Tongue (tissue), 2 donors: ENCODE measurements around the gene ERN1. TPM values are rescaled to one million over a fixed set of nuclear protein-coding genes. Genes with fewer than 3 reads are reported as not detected.

Experiments used
- DNase-seq: peaks from one replicate; pipeline ENCODE4 v3.0.0-alpha.2; 2015
- total RNA-seq: library from RNA; depleted of rRNA; stranded (reverse); fragments of >200 nt; gene quantifications from one replicate; pipeline ENCODE4 v1.2.3, GENCODE V29; 2014

The ERN1 gene
- total RNA-seq, 1 donor from 2014 or later, result 9.4 TPM

DNA sequence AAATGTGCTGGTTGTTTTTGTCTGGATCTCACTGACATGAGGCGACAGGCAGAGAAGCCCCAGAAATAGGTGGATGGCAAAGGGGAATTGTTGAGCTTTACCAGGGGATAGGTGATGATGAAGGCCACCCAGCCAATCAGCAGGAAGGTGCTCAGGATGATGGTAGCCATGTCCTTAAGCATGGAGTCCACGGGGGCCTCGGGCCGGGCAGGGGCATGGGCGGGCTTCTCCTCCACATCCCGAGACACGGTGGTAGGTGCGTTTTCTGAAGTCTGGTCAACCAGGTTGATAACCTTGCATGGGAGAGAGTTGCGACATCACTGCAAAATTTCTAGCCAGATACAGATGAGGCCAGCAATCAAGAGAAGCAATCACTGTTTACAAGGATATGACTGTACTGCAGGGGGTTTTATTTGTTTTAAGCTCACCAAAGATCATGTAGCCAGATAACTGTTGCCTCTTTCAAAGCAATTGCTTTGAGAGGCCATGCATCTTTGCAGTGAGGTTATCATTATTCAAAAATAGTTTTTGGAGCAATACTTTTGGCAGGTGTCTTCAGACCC, 72.2 kb downstream of the ERN1 start:
- DNase-seq, result no peak

DNA sequence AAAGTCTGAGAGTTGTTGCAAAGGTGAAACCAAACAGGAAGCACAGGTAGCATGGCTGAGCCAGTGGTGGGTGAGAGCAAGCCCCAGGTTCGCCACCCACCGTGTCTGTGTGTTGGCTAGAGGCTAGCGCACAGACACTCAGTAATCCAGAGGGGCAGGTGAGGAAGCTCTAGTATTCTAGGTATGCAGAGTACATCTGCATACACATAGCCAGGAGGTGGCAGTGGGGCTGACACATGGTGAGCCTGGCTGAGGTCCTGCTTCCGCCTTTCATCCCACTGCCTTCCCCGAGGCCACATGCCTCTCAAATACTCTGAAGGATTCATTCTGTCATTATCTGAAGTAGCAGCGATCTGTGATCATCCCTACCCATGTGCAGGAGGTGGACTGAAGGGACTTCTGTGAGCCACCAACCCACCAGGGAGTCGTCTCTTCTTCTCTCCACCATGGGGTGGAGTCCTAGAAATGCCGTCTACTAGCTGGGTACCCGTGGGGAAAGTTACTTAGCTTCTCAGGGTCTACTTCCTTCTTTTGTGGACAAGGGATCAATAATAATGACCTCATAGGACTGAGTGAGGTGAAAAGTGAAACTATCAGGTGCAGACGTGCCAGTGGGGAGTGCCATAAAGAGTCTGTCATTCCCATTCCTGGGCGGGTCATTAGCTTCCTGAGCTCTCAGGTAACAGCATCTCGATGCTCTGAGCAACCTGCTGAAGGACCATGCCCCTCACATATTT, 73.5 kb downstream of the ERN1 start:
- DNase-seq, result no peak

DNA sequence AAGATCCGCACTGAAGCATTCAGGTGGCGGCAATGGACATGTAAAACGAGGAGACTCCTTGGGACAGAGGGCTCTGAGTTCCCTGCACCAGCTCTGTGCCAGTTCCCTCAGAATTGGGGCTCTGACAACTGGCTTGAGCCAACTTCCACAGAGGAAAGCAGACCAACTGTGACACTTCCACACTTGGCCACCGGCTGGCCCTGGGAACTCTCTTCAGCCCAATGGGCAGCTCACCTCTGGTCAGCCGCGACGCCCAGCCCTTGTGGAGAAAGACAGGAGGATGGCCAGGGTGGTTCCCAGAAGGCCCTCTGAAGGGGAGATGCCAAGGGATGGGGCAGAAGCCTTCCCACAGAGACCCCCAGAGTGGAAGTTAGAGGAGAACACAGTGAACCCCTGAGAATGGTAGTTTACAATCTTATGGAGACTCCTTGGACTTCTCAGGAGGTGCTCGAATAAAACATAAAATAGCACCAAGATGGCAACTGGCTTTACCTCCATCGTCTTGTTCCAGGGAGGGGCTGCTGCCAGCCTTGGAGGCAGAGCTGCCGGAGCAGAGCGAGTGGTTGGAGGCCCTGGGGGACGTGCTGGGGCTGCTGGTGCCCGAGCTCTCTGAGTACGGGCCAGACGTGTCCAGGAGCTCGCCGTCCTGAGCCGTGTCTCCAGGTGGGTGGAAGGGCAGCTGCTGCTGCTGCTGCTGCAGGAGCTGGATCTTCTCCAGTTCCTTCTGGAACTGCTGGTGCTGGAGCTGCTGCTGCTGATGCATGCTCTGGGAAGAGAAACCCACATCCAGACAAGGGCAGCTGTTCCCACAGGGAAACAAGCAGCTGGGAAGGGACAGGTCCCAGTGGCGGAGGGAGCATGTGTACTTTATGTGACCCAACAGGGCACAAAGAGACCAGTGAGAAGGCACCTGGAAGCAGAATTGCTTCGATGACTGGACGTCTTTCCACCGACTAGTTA, 74.5 kb downstream of the ERN1 start:
- no peak for DNase-seq

DNA sequence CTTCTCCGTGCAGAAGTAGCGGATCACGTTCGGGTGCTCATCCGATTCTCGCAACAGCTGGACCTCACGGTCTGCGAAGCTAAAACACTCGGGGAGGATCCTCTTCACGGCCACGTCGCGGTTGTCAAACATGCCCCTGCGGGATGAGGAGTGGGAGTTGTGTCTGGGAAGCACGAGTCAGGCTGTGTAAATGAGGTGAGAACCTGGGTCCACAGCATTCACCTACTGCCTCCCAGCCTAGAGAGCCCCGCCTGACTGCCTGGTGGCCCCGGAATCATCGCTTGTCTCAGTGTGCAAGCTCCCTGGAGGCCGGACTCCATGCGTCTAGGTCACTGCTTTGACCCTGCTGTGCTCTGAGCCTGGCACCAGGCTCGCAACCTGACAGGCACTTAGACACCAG, 75.6 kb downstream of the ERN1 start:
- no peak for DNase-seq

DNA sequence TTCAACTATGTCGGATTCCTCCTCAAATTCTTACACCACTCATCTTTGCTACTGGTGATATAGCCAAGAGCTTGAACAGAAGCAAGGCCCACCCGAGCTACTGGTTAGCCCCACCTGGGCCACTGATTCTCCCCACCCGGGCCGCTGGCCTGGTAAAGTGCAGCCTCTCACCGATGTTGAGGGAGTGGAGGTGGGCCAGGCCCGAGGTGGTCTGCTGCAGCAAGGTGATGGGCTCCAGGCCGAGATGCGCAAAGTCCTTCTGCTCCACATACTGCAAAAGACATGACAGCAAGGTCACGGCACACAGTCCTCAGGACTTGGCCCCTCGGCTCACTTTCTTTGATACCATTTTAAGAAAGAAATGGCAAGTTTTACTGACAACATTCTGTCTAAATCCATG, 76.8 kb downstream of the ERN1 start:
- no peak for DNase-seq

DNA sequence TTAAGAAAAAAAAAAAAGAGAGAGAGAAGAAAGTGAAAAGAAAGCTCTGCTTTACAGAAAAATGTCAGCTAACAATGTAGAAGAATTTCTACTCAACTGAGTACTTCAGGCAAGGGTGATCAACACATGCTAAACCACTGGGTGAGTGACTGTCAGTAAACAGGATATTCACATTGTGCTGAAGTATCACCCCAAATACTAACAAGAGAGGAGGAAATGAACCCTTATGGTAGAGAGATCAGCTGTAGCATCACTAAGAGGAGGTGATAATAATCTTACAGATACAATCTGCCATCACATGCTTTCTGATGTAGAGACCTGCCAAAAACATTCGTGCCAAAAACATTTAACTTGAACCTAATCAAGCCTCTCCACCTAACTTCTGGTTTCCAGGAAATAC, 78.8 kb downstream of the ERN1 start:
- no peak for DNase-seq

DNA sequence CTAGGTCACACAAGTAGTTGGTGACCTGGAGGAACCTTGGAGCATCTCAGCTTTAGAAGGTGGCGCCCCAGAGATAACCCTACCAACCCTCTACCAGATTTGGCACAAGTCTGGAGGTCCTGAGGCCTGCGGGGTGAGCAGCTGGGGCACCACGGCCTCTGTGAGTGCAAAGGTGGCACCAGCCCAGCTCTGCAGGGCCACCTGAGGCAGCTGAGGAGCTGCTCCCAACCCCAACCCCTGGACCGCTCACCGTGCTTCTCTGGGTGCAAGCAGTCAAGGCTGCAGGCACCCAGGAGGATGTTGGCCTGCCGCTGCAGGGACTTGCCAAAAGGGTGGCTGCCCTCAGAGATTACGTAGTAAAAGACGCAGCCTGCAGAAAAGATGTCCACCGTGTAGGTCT, 81.1 kb downstream of the ERN1 start:
- no peak for DNase-seq

DNA sequence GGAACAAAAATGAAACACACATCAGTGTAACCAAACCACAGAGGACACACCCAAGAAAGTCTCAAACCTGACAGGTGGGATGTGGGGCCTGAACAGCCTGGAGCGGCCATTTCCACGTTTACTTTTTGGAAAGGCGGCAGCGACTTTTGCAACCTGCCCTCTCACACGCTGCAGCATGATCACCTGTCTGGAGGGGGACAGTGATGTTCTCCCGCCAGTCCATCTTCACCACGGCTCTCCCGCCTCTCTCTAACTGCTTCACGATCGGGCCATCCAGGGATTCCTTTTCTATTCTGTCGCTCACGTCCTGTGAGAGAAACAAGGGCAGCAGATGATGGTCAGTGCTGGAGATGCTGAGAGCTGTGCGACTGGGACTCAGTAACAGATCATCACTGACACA, 84.8 kb downstream of the ERN1 start:
- DNase-seq, result no peak

DNA sequence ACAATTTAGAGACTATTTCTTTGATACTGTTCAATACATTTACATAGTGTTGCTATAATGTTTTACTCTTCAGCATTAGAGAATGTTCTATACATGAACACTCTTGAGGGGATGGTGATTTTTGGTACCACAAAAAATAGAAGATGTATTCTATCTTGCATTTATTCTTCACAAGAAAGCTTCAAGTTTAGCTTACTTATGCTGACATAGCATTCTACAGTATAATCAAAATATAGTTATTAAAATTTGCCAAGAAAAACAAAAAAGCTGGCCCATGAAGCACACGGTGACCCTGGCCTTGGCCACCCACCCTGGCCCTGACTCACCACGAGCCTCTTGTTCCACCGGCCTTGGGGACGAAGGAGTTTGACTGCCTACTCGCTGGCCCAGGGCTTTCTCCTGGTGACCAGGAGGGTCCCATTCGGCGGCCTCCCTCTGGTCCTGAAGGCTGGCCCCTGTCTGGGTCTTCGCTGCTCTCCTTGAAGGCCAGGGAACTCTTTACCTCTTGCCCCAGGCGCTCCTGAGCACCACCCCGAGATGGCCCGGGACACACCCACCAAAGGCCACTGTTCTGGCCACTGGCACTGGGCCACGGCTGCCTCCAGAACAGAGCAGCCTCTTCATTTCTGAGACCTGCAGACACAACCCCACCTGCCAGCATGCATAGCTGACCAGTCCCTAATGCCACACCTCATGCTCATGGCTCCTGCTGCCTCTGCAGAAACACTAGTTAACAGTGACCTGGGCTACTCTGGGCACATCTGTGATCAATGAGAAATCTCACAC, 87.1 kb downstream of the ERN1 start:
- DNase-seq, result no peak

DNA sequence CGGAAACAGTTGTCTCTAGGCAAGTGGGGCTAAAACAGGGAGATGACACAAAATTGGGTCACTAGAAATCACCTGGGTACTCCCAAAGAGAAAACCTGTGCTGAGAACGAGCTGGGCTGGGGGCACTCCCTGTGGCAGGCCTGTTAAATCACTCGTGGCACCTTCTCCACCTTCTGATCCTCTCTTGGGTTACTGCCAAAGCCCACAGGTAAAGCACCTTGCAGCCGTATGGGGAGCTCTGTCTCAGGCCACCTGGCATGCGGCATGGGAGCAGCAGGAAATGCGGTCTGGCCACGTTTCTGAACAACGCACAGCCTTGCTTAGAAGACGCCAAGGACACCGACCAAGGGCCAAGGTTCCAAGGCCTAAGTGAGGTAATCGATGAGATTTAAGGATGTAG, 88.0 kb downstream of the ERN1 start:
- no peak for DNase-seq

DNA sequence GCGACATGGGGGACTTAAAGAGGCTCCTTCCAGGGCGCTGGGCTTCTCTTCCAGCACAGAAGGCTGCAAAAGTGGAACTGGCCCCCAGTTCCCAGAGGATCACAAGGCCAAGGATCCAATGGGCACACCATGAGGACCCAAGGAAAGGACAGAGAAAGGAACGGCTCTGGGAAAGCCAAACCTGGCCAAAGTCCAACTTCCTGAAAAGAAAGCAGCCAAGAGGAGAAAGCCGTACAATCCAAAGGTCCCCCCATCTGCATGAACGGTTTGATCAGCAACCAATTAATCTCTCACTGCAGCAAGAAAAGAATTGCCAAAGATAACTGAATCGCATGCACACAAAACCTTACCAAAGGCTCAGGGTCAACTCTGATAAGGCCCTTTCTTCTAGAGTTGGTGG, 89.7 kb downstream of the ERN1 start:
- DNase-seq, result no peak

DNA sequence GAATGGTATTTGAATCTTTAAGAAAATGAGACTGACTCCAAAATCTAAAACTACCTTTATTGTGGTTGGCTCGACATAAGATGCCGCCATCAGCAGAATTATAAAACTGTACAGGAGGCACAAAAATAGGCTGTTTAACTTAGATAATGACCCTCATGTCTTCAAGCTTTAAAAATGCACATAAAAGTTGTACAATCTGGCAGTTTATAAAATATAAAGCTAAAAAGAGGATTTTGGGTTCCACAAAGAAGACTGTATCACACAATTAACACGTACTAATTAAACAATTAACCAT, 90.9 kb downstream of the ERN1 start:
- DNase-seq, result no peak

DNA sequence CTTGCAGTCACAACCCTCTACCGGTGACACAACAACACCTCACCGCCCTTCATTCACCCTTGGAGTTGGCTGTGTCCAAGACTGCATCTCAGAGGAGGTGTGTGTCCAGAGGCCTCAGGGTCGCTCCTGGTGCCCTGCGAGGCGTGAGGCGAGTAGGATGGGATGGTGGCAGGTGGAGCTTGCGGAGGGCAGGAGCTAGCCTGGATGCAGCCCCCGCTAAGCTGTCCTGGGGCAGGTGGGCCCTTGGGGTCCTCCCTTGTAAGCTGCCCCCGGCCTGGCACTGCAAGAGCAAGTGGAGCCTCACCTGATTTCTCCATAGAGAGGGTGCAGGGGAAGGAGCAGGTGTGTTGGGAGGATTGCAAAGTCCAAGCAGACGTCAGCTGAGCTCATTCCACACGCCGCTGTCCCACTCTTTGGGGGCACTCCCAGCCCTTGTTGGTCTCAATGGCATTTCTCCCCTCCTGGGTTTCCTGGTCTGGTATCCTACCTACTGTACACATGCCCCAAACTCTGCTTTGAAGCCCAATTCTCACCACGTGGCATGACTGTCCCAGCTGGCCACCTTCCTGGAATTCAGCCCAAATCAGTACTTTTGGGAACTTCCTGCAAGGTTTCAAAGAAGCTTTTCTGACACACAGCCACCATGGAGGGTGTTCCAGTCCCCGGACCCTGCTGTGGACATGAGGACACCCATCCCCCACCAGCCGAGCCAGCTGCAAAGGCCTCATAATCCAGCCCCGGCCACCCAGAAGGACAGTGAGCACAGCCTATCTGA, 91.4 kb downstream of the ERN1 start:
- DNase-seq, result no peak

DNA sequence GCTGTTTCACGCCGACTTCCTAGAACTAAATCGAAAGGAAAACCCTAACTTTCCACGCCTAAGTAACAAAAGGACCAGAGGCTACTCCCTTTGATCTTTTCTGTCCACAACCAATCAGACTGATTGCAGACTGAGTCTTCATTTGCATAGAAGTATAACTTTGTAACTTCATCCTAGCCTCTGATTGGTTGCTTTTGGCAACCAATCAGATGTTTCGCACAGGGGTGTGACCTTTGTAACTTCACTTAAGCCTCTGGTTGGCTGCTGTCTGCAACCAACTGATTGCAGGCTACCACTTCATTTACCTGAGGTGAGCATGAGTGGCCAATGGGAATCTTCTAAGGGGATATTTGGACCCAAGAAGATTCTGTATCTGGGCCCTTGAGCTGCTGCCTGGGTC, 92.1 kb downstream of the ERN1 start:
- DNase-seq, result no peak

DNA sequence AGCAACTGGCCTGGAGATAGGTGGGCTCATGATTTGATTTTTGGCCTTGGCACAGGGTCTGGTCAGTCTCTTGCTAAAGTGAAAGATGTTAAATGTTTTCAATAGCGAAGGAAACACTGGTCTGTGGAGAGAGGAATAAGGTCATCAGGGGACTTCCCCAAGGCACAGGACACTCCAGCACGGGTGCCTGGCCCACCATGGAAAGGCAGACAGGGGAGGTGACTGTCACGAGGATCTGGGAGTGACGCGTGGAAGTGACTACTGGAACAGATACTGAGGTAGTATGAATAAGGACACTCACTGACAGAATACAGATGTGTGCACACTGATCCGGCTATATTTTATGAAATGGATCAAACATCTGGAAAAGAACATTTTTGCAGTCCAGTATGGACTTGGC, 92.8 kb downstream of the ERN1 start:
- no peak for DNase-seq

DNA sequence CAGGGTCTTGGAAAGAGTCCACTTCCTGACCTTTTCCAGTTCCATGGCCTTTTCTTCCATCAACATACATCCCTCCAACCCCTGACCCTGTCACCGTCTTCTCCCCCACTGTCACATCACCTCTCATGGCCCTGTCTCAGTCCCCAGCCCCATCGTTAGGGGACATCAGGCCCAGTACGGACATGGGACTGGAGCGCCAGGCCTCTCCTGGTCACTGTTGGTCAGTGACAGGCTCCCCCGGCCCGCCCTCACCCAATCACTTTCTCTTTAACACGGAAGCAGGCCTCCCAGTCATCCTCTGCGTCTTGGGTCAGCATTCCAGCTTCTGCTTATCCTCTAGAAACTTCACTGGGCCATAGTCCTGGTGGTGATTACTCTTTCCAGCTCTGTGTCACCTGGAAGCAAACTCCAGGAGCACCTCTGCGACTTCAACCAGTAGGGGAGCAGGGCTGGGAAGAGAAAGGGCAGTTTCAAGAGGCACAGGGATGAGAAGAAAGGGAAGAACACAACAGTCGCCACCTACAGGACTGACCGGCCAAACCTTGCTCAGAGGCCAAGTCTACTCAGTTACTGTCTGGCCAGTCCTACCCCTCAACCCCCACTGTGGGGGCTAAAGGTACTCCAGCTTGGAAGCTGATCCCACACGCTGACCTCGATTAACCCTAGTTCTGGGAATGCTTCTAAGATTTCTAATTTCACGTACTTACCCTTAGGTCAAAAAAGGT, 93.6 kb downstream of the ERN1 start:
- DNase-seq, result no peak

DNA sequence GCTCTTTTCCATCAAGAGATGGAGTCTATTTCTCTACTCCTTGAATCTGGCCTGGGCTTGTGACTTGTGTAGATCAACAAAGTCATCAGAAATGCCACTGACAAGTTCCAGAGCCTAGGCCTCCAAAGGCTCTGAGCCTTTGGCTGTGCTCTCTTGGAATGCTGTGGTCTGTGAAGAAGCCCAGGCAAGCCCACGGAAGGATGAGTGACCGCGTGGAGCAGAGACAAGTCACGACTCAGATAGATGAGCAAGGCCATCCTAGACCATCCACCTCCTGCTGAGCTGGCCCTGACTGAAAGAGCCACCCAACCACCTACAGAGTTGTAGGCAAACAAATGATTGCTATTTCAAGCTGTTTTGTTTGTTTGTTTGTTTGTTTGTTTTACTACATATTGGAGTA, 97.9 kb downstream of the ERN1 start:
- no peak for DNase-seq

DNA sequence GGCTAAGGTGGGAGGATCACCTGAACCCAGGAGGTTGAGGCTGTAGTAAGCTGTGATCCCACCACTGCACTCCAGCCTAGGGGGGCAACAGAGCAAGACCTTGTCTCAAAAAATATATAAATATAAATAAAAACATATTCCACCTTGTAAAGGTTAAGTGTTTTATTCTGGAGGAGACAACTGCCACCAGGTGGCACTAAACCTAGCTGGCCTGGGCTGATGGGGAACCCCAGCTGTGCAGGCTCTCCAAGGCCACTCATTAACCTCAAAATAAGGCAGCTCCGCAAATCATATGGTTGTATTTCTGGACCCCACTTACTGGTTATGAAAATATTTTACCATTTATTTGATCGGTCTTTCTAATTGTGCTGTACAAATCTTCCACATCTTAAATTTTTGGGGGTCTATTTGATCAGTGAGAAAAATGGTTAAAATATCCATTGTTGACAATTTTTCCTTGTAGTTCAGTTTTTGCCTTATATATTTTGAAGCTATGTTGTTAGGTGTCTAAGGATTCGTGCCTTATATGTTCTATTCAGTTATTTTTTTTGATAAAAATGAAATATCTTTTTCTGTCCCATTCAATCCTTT, 101.0 kb downstream of the ERN1 start:
- peak; percentile 75 for DNase-seq

DNA sequence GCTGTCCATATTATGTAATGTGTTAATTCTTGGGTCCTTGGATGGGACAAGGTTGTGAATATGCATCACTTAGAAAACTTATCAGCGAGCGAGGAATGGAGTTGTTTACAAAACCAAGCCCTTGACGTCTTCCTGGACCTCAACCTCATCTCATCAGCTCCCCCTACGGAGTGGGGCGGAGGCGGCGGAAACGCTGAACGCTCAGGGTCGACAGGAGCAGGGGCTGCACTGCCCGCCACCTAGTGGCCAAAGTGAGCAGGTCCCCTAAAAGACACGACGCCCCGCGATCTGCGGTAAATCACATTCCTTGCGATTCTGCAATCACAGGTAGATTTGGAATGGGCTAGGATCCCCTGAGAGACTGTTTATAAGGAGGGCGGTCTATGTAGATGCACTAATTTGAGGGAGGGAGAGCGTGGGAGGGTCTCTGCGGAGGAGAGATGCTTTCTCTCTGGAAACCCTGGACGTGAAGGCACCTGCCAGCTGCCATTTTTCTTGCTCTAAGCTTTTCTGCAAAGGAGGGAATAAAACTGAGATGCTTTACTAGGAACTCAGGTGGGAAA, 104.1 kb downstream of the ERN1 start:
- peak; percentile 83 for DNase-seq
